ENCODE measurements around the gene SART3.
"Not testable (repeated sequence)": the region's sequence is repeated elsewhere in the genome, so short reads cannot be mapped to it uniquely, and the experiment has no call there.

The SART3 gene

GRCh38 chr12:108581311-108582227, 20.6 kb upstream of the SART3 start:
- DNase-seq (ENCODE audit: low read depth), result no peak

- no peak for DNase-seq (ENCODE audit: low read depth)
These were observed 19.6 kb upstream of the SART3 start for GRCh38 chr12:108580531-108580930.

- DNase-seq (ENCODE audit: low read depth), result no peak
These were observed 17.8 kb upstream of the SART3 start for GRCh38 chr12:108578813-108579212.

GRCh38 chr12:108578264-108578663, 17.3 kb upstream of the SART3 start:
- DNase-seq (ENCODE audit: low read depth), result no peak

- no peak for DNase-seq (ENCODE audit: low read depth)
These were observed 16.5 kb upstream of the SART3 start for GRCh38 chr12:108577458-108577857.

GRCh38 chr12:108576660-108577234, 15.8 kb upstream of the SART3 start:
- DNase-seq (ENCODE audit: low read depth), result no peak

- no peak for DNase-seq (ENCODE audit: low read depth)
These were observed 14.4 kb upstream of the SART3 start for GRCh38 chr12:108575199-108575912.

GRCh38 chr12:108574276-108574675, 13.3 kb upstream of the SART3 start:
- not testable (repeated sequence) for DNase-seq (ENCODE audit: low read depth)

GRCh38 chr12:108573317-108573716, 12.3 kb upstream of the SART3 start:
- DNase-seq (ENCODE audit: low read depth), result no peak

- no peak for DNase-seq (ENCODE audit: low read depth)
These were observed 11.3 kb upstream of the SART3 start for GRCh38 chr12:108572166-108572790.

GRCh38 chr12:108571609-108572165, 10.7 kb upstream of the SART3 start:
- no peak for DNase-seq (ENCODE audit: low read depth)

GRCh38 chr12:108570743-108571608, 10.0 kb upstream of the SART3 start:
- DNase-seq (ENCODE audit: low read depth), result no peak

- DNase-seq (ENCODE audit: low read depth), result peak; percentile 10
These were observed 7.6 kb upstream of the SART3 start for GRCh38 chr12:108568338-108569154.

- DNase-seq (ENCODE audit: low read depth), result no peak
These were observed 6.7 kb upstream of the SART3 start for GRCh38 chr12:108567406-108568337.

GRCh38 chr12:108566452-108566851, 5.5 kb upstream of the SART3 start:
- DNase-seq (ENCODE audit: low read depth), result no peak

- peak; percentile 50 for DNase-seq (ENCODE audit: low read depth)
These were observed 5.0 kb upstream of the SART3 start for GRCh38 chr12:108565976-108566375.

- no peak for DNase-seq (ENCODE audit: low read depth)
These were observed 4.2 kb upstream of the SART3 start for GRCh38 chr12:108565146-108565545.

- no peak for DNase-seq (ENCODE audit: low read depth)
These were observed 3.8 kb upstream of the SART3 start for GRCh38 chr12:108564724-108565123.

- no peak for DNase-seq (ENCODE audit: low read depth)
These were observed 2.8 kb upstream of the SART3 start for GRCh38 chr12:108563804-108564151.
